Tibial nerve (tissue), 3 donors: ENCODE measurements around the gene ANXA6.

Source experiments
- POLR2A ChIP-seq, 2 donors: fragments of 450-650 bp; IDR thresholded peaks; one replicate each; pipeline ENCODE4 v1.6.1; 2017; ENCODE audit warnings: antibody characterized with exemption in 2 of 2, mild to moderate bottlenecking in 2 of 2, moderate library complexity in 2 of 2
- TF ChIP-seq, protein P1 (sequence below), 5 experiments: fragments of 200-600 bp in 3 of 5; fragments of 450-650 bp in 2 of 5; sonication (generic) in 3 of 5; IDR thresholded peaks; one replicate each; pipeline ENCODE4 v1.5.1; 2016 to 2019; ENCODE audit warnings: antibody characterized with exemption in 5 of 5, mild to moderate bottlenecking in 3 of 5, moderate library complexity in 2 of 5

GRCh38 chr5:151118913-151119575 lies 38.5 kb downstream of the ANXA6 start:
- TF ChIP-seq POLR2A (IDR thresholded peaks at IDR 0.05) = no peak
- TF ChIP-seq, protein P1, sequence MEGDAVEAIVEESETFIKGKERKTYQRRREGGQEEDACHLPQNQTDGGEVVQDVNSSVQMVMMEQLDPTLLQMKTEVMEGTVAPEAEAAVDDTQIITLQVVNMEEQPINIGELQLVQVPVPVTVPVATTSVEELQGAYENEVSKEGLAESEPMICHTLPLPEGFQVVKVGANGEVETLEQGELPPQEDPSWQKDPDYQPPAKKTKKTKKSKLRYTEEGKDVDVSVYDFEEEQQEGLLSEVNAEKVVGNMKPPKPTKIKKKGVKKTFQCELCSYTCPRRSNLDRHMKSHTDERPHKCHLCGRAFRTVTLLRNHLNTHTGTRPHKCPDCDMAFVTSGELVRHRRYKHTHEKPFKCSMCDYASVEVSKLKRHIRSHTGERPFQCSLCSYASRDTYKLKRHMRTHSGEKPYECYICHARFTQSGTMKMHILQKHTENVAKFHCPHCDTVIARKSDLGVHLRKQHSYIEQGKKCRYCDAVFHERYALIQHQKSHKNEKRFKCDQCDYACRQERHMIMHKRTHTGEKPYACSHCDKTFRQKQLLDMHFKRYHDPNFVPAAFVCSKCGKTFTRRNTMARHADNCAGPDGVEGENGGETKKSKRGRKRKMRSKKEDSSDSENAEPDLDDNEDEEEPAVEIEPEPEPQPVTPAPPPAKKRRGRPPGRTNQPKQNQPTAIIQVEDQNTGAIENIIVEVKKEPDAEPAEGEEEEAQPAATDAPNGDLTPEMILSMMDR (IDR thresholded peaks at IDR 0.05) = no peak
